Neutrophil (primary cell): ENCODE measurements around the gene SHISA5.

Source experiments
- H3K27ac ChIP-seq: fragments of 200-600 bp; sonication (generic); 2 replicates; pipeline ENCODE4 v1.5.1; 2016; ENCODE audit warnings: mild to moderate bottlenecking, moderate library complexity
- H3K27me3 ChIP-seq: fragments of 200-600 bp; sonication (generic); 2 replicates; pipeline ENCODE4 v1.6.0; 2016; ENCODE audit warnings: mild to moderate bottlenecking
- H3K36me3 ChIP-seq: fragments of 200-600 bp; sonication (generic); 2 replicates; pipeline ENCODE4 v1.5.1; 2017
- H3K4me1 ChIP-seq, 2 experiments: fragments of 200-600 bp in 1 of 2; sonication (generic) in 1 of 2; 1 replicate in 1 of 2; 2 replicates in 1 of 2; pipeline versions ENCODE4 v1.5.1 to v1.6.1; 2013 to 2016; ENCODE audit warnings: low read depth in 1 of 2, low read length in 1 of 2, mild to moderate bottlenecking in 1 of 2, moderate library complexity in 1 of 2; ENCODE audit not compliant: control insufficient read depth in 1 of 2, insufficient read depth in 1 of 2
- H3K4me3 ChIP-seq, 2 experiments: fragments of 200-600 bp in 1 of 2; sonication (generic) in 1 of 2; 1 replicate in 1 of 2; 2 replicates in 1 of 2; pipeline ENCODE4 v1.5.1; 2013 to 2016; ENCODE audit warnings: low read depth in 1 of 2, low read length in 1 of 2, mild to moderate bottlenecking in 1 of 2, moderate library complexity in 1 of 2
- H3K9me3 ChIP-seq: fragments of 200-600 bp; sonication (generic); 2 replicates; pipeline ENCODE4 v1.5.1; 2016
- TF ChIP-seq, protein P1 (sequence below): fragments of 200-600 bp; sonication (generic); IDR thresholded peaks from 2 replicates; pipeline ENCODE4 v1.5.1; 2016; ENCODE audit warnings: antibody characterized with exemption

The SHISA5 gene

GRCh38 chr3:48528754-48529153, 24.8 kb upstream of the SHISA5 start:
- peak overlapping the region; percentile 84 for H3K27ac ChIP-seq
- H3K36me3 ChIP-seq: peaks cover 49% of the 10 kb centered on the region
- no peaks in the 10 kb centered on the region for H3K27me3 ChIP-seq
- H3K4me3 ChIP-seq: peak overlapping the region; percentile 42 to 46
- no peaks in the 10 kb centered on the region for H3K9me3 ChIP-seq
- TF ChIP-seq, protein P1, sequence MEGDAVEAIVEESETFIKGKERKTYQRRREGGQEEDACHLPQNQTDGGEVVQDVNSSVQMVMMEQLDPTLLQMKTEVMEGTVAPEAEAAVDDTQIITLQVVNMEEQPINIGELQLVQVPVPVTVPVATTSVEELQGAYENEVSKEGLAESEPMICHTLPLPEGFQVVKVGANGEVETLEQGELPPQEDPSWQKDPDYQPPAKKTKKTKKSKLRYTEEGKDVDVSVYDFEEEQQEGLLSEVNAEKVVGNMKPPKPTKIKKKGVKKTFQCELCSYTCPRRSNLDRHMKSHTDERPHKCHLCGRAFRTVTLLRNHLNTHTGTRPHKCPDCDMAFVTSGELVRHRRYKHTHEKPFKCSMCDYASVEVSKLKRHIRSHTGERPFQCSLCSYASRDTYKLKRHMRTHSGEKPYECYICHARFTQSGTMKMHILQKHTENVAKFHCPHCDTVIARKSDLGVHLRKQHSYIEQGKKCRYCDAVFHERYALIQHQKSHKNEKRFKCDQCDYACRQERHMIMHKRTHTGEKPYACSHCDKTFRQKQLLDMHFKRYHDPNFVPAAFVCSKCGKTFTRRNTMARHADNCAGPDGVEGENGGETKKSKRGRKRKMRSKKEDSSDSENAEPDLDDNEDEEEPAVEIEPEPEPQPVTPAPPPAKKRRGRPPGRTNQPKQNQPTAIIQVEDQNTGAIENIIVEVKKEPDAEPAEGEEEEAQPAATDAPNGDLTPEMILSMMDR: no peak
- H3K4me1 ChIP-seq: peaks cover 69 to 70% of the 10 kb centered on the region in 2 experiments

- Histone ChIP-seq H3K9me3 (no peaks in the 10 kb centered on the region), H3K4me3 (peak overlapping the region; percentile 42 to 46), H3K4me1 (peaks cover 62% of the 10 kb centered on the region in 2 experiments), H3K27me3 (no peaks in the 10 kb centered on the region), H3K36me3 (peaks cover 52% of the 10 kb centered on the region), H3K27ac (peak overlapping the region; percentile 84)
- TF ChIP-seq, protein P1: no peak
Measured at GRCh38 chr3:48528048-48528447, 24.1 kb upstream of the SHISA5 start.

DNA sequence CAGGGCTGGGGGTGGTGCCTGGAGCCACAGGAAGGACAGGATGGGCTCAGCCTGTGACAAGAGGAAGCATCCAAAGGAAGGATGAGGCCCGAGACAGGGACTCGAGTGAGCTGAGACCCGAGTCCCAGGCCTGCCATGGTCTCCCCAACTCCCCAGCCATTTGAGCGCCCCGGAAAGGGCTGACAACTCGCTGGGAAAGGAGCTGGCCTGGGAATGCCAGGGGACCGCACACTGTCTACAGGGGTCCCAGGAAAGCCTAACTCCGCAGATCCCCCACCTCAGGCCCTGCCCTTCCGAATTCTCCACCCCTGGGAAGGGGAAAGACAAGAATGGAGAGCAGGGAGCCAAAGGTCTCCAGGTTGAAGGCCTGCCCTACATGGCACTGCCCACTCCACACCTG, 21.0 kb upstream of the SHISA5 start:
- peaks cover 33% of the 10 kb centered on the region in 2 experiments for H3K4me1 ChIP-seq
- no peaks in the 10 kb centered on the region for H3K9me3 ChIP-seq
- peaks cover 74% of the 10 kb centered on the region for H3K36me3 ChIP-seq
- H3K27me3 ChIP-seq: no peaks in the 10 kb centered on the region
- TF ChIP-seq, protein P1: no peak
- no peak overlapping the region for H3K27ac ChIP-seq
- no peak overlapping the region for H3K4me3 ChIP-seq

DNA sequence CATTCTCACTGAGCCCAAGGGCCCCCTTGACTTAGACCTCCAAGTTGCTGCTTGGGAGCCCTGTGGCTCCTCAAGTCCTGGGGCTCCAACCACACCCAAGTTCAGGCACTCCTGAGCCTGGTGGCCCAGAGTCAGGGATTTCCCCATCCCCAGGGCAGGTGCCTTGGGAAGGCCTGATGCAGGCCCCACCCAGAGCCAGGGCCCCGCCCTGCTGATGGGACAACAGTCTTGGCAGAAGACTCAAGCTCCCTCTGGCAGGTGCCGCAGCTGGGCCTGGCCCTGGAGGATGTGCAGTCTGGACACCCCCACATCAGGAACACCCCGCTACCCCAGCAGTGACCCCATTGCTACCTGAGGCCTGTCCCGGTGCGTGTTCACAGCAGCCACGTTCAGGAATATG, 17.7 kb upstream of the SHISA5 start:
- TF ChIP-seq, protein P1: no peak
- no peaks in the 10 kb centered on the region for H3K27me3 ChIP-seq
- no peak overlapping the region for H3K27ac ChIP-seq
- H3K36me3 ChIP-seq: peaks cover 96% of the 10 kb centered on the region
- no peak overlapping the region for H3K4me3 ChIP-seq
- H3K9me3 ChIP-seq: no peaks in the 10 kb centered on the region
- H3K4me1 ChIP-seq: no peaks in the 10 kb centered on the region

GRCh38 chr3:48519277-48519643, 15.3 kb upstream of the SHISA5 start:
- H3K36me3 ChIP-seq: peaks cover 84% of the 10 kb centered on the region
- H3K4me3 ChIP-seq: no peak overlapping the region
- TF ChIP-seq, protein P1: no peak
- H3K27me3 ChIP-seq: no peaks in the 10 kb centered on the region
- H3K27ac ChIP-seq: peak overlapping the region; percentile 49
- no peaks in the 10 kb centered on the region for H3K4me1 ChIP-seq
- no peaks in the 10 kb centered on the region for H3K9me3 ChIP-seq
